Mesendoderm (in vitro differentiated cells): ENCODE data around the gene ACER2.
"Not testable (repeated sequence)": the region's sequence is repeated elsewhere in the genome, so short reads cannot be mapped to it uniquely, and the experiment has no call there.

Experiments
- DNase-seq: peaks from one replicate; pipeline ENCODE4 v3.0.0; 2013
- H2AK5ac ChIP-seq: 2 replicates; pipeline ENCODE4 v1.6.1; 2013; ENCODE audit warnings: low read length, inconsistent platforms
- H2BK120ac ChIP-seq: 2 replicates; pipeline ENCODE4 v1.6.1; 2013; ENCODE audit warnings: low read depth, mild to moderate bottlenecking, low read length, moderate library complexity, mixed read lengths
- H2BK15ac ChIP-seq: replicated peaks from 2 replicates; pipeline ENCODE4 v1.6.1; 2013; ENCODE audit warnings: low read depth, mild to moderate bottlenecking, moderate library complexity
- H2BK5ac ChIP-seq: 2 replicates; pipeline ENCODE4 v1.6.1; 2013; ENCODE audit warnings: low read length, inconsistent platforms
- H3K18ac ChIP-seq: 2 replicates; pipeline ENCODE4 v1.6.1; 2013; ENCODE audit warnings: mild to moderate bottlenecking, low read length, mixed read lengths
- H3K23ac ChIP-seq: one replicate; pipeline ENCODE4 v1.6.1; 2013; ENCODE audit warnings: low read length
- H3K27ac ChIP-seq: 2 replicates; pipeline ENCODE4 v1.5.1; 2013; ENCODE audit warnings: low read depth, mild to moderate bottlenecking, inconsistent platforms, low read length, moderate library complexity
- H3K27me3 ChIP-seq: 2 replicates; pipeline ENCODE4 v1.6.1; 2013; ENCODE audit warnings: low read length, control low read depth, mild to moderate bottlenecking, inconsistent platforms; ENCODE audit not compliant: insufficient read depth, poor library complexity
- H3K36me3 ChIP-seq: 2 replicates; pipeline ENCODE4 v1.6.1; 2013; ENCODE audit warnings: low read length, inconsistent platforms; ENCODE audit not compliant: control insufficient read depth, insufficient read depth
- H3K4ac ChIP-seq: one replicate; pipeline ENCODE4 v1.6.1; 2013; ENCODE audit warnings: low read depth, mild to moderate bottlenecking, low read length, moderate library complexity
- H3K4me1 ChIP-seq: 2 replicates; pipeline ENCODE4 v1.6.1; 2013; ENCODE audit warnings: low read depth, low read length, inconsistent platforms; ENCODE audit not compliant: control insufficient read depth
- H3K4me2 ChIP-seq: 2 replicates; pipeline ENCODE4 v1.6.1; 2013; ENCODE audit warnings: low read length
- H3K4me3 ChIP-seq: 2 replicates; pipeline ENCODE4 v1.5.1; 2013; ENCODE audit warnings: mild to moderate bottlenecking, low read length
- H3K56ac ChIP-seq: one replicate; pipeline ENCODE4 v1.6.1; 2013; ENCODE audit warnings: low read length
- H3K79me1 ChIP-seq: 2 replicates; pipeline ENCODE4 v1.6.1; 2013; ENCODE audit warnings: low read length, inconsistent platforms
- H3K79me2 ChIP-seq: 2 replicates; pipeline ENCODE4 v1.6.1; 2013; ENCODE audit warnings: mild to moderate bottlenecking, low read length; ENCODE audit not compliant: control insufficient read depth, insufficient read depth
- H3K9ac ChIP-seq: 2 replicates; pipeline ENCODE4 v1.6.1; 2013; ENCODE audit warnings: low read length, inconsistent platforms
- H4K5ac ChIP-seq: one replicate; pipeline ENCODE4 v1.6.1; 2013; ENCODE audit warnings: low read length
- H4K8ac ChIP-seq: one replicate; pipeline ENCODE4 v1.6.1; 2013; ENCODE audit warnings: low read depth, mild to moderate bottlenecking, control low read depth, low read length, moderate library complexity
- WGBS: extraction: QIAGEN DNeasy Blood & Tissue Kit; methylation state at CpG from one replicate; pipeline ENCODE4 v1.1.7; 2013; ENCODE audit warnings: low lambda C conversion rate, missing lambda C conversion rate; ENCODE audit not compliant: insufficient coverage; ENCODE audit errors: extremely low coverage; 5-methylcytosine and 5-hydroxymethylcytosine counted together

Gene ACER2

GRCh38 chr9:19409401-19410194 is 789 bp downstream of the ACER2 start:
- H4K5ac ChIP-seq: no peak overlapping the region
- H3K9ac ChIP-seq: peak overlapping the region; percentile 78
- no peak overlapping the region for H2BK5ac ChIP-seq
- no peak overlapping the region for H3K4ac ChIP-seq
- H3K36me3 ChIP-seq: no peaks in the 10 kb centered on the region
- no peak overlapping the region for H2BK120ac ChIP-seq
- WGBS: no CpG with 5 or more reads among the region's 17 CpGs
- no peak overlapping the region for H2AK5ac ChIP-seq
- H3K4me1 ChIP-seq: peaks cover 5% of the 10 kb centered on the region
- peak overlapping the region; percentile 71 for H3K4me3 ChIP-seq
- no peak overlapping the region for H3K27ac ChIP-seq
- H2BK15ac ChIP-seq: no peak overlapping the region
- H3K56ac ChIP-seq: peak overlapping the region; percentile 92
- H3K4me2 ChIP-seq: peak overlapping the region; percentile 97
- H4K8ac ChIP-seq: no peak overlapping the region
- H3K23ac ChIP-seq: peak overlapping the region; percentile 34
- no peaks in the 10 kb centered on the region for H3K27me3 ChIP-seq
- no peaks in the 10 kb centered on the region for H3K79me2 ChIP-seq
- DNase-seq: peak; percentile 73
- no peak overlapping the region for H3K18ac ChIP-seq
- H3K79me1 ChIP-seq: no peaks in the 10 kb centered on the region

GRCh38 chr9:19410195-19410503 is 1.3 kb downstream of the ACER2 start:
- no peak overlapping the region for H3K4me3 ChIP-seq
- no peak overlapping the region for H2BK5ac ChIP-seq
- H2AK5ac ChIP-seq: no peak overlapping the region
- H2BK15ac ChIP-seq: no peak overlapping the region
- H3K23ac ChIP-seq: no peak overlapping the region
- no peak overlapping the region for H4K8ac ChIP-seq
- no peaks in the 10 kb centered on the region for H3K36me3 ChIP-seq
- DNase-seq: no peak
- H2BK120ac ChIP-seq: no peak overlapping the region
- no peak overlapping the region for H3K27ac ChIP-seq
- no peaks in the 10 kb centered on the region for H3K79me1 ChIP-seq
- H3K4me1 ChIP-seq: peaks cover 5% of the 10 kb centered on the region
- no peak overlapping the region for H3K9ac ChIP-seq
- H3K56ac ChIP-seq: peak overlapping the region; percentile 69
- no peak overlapping the region for H3K18ac ChIP-seq
- no peaks in the 10 kb centered on the region for H3K79me2 ChIP-seq
- WGBS: no CpG with 5 or more reads among the region's 2 CpGs
- H3K4ac ChIP-seq: no peak overlapping the region
- no peaks in the 10 kb centered on the region for H3K27me3 ChIP-seq
- H4K5ac ChIP-seq: no peak overlapping the region
- no peak overlapping the region for H3K4me2 ChIP-seq

DNA sequence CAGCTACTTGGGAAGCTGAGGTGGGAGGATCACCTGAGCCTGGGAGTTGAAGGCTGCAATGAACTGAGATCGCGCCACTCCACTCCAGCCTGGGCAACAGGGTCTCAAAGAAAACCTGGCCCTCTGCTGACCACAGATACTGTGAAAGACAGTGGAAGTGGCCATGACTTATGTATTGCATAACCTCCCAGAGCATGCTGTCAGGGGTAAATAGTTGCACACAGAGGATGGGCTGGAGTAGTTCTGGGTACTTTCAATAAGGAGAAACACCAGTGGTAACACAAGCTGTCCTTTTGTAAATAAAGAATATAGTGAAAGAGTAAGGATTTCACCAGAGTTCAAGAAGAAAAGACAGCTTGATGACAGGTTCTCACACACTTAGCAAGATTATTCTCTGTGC is 1.8 kb downstream of the ACER2 start:
- Histone ChIP-seq H2BK5ac (no peak overlapping the region), H3K4me3 (no peak overlapping the region), H3K4ac (no peak overlapping the region), H2AK5ac (no peak overlapping the region), H2BK15ac (no peak overlapping the region), H3K36me3 (no peaks in the 10 kb centered on the region), H3K23ac (no peak overlapping the region), H3K27ac (no peak overlapping the region), H3K79me2 (no peaks in the 10 kb centered on the region), H3K4me2 (no peak overlapping the region), H3K79me1 (no peaks in the 10 kb centered on the region), H3K56ac (no peak overlapping the region), H3K18ac (no peak overlapping the region), H4K8ac (no peak overlapping the region), H3K4me1 (peaks cover 5% of the 10 kb centered on the region), H3K9ac (no peak overlapping the region), H3K27me3 (no peaks in the 10 kb centered on the region), H2BK120ac (no peak overlapping the region), H4K5ac (no peak overlapping the region)
- no CpG with 5 or more reads among the region's 2 CpGs for WGBS
- no peak for DNase-seq

- no peaks in the 10 kb centered on the region for H3K36me3 ChIP-seq
- no peak overlapping the region for H3K9ac ChIP-seq
- no peak for DNase-seq
- no peaks in the 10 kb centered on the region for H3K79me2 ChIP-seq
- no peak overlapping the region for H4K5ac ChIP-seq
- H2BK120ac ChIP-seq: no peak overlapping the region
- H3K4ac ChIP-seq: no peak overlapping the region
- no peaks in the 10 kb centered on the region for H3K79me1 ChIP-seq
- no peak overlapping the region for H3K4me2 ChIP-seq
- no peak overlapping the region for H4K8ac ChIP-seq
- no peak overlapping the region for H3K56ac ChIP-seq
- no CpG with 5 or more reads among the region's 8 CpGs for WGBS
- H3K18ac ChIP-seq: no peak overlapping the region
- H3K23ac ChIP-seq: no peak overlapping the region
- no peak overlapping the region for H2AK5ac ChIP-seq
- H3K27ac ChIP-seq: no peak overlapping the region
- no peak overlapping the region for H2BK15ac ChIP-seq
- peaks cover 5% of the 10 kb centered on the region for H3K4me1 ChIP-seq
- no peak overlapping the region for H2BK5ac ChIP-seq
- no peaks in the 10 kb centered on the region for H3K27me3 ChIP-seq
- H3K4me3 ChIP-seq: no peak overlapping the region
These were observed 2.5 kb downstream of the ACER2 start for GRCh38 chr9:19411316-19411715.

- H3K9ac ChIP-seq, H3K79me2 ChIP-seq, H3K23ac ChIP-seq, H3K27ac ChIP-seq, H3K79me1 ChIP-seq, H2AK5ac ChIP-seq, H3K18ac ChIP-seq, H2BK5ac ChIP-seq, H3K4ac ChIP-seq, H3K4me2 ChIP-seq, H3K4me3 ChIP-seq, H3K36me3 ChIP-seq, H2BK120ac ChIP-seq, H4K5ac ChIP-seq, H3K27me3 ChIP-seq, H3K56ac ChIP-seq, H2BK15ac ChIP-seq, H4K8ac ChIP-seq, H3K4me1 ChIP-seq: not testable (repeated sequence)
- WGBS: no CpG with 5 or more reads among the region's 3 CpGs
- peak; percentile 44 for DNase-seq
These were observed 4.6 kb downstream of the ACER2 start for GRCh38 chr9:19413456-19413855.

GRCh38 chr9:19416143-19416542 is 7.3 kb downstream of the ACER2 start:
- no peak overlapping the region for H3K4me2 ChIP-seq
- H2BK15ac ChIP-seq: no peak overlapping the region
- H3K9ac ChIP-seq: no peak overlapping the region
- no peaks in the 10 kb centered on the region for H3K79me1 ChIP-seq
- H3K4me1 ChIP-seq: no peaks in the 10 kb centered on the region
- no peaks in the 10 kb centered on the region for H3K79me2 ChIP-seq
- H4K5ac ChIP-seq: no peak overlapping the region
- no peak overlapping the region for H3K27ac ChIP-seq
- DNase-seq: no peak
- no peak overlapping the region for H3K56ac ChIP-seq
- H2BK5ac ChIP-seq: no peak overlapping the region
- no peak overlapping the region for H4K8ac ChIP-seq
- H2AK5ac ChIP-seq: no peak overlapping the region
- no peaks in the 10 kb centered on the region for H3K36me3 ChIP-seq
- no peak overlapping the region for H2BK120ac ChIP-seq
- no CpG with 5 or more reads among the region's 2 CpGs for WGBS
- no peak overlapping the region for H3K4ac ChIP-seq
- no peak overlapping the region for H3K23ac ChIP-seq
- H3K18ac ChIP-seq: no peak overlapping the region
- no peak overlapping the region for H3K4me3 ChIP-seq
- no peaks in the 10 kb centered on the region for H3K27me3 ChIP-seq
